ENCODE data around the gene TNFSF10.
"Not testable (repeated sequence)": the region's sequence is repeated elsewhere in the genome, so short reads cannot be mapped to it uniquely, and the experiment has no call there.

TNFSF10 gene

DNA sequence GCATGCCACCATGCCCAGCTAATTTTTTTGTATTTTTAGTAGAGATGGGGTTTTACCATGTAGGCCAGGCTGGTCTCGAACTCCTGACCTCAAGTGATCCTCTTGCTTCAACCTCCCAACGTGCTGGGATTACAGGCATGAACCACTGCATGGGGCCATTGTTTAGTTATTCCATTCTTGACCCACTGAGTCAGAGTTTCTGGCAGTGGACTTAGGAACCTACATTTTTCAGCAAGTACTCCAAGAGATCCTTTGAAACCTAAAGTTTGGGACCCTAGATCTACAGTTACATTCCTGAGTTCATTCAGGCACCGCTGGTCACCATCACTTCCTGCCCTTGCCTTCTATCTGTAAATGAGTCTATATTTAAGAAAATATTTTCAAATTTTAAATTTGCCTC lies 1.4 kb upstream of the TNFSF10 start:
- TF ChIP-seq CTCF (IDR thresholded peaks at IDR 0.05; ENCODE audit: low read depth, low read length), result no peak
- no peak for DNase-seq (ENCODE audit: extremely low read depth, low read depth)

- not testable (repeated sequence) for DNase-seq (ENCODE audit: extremely low read depth, low read depth)
Observed at GRCh38 chr3:172521837-172522726, 1.1 kb downstream of the TNFSF10 start.

DNA sequence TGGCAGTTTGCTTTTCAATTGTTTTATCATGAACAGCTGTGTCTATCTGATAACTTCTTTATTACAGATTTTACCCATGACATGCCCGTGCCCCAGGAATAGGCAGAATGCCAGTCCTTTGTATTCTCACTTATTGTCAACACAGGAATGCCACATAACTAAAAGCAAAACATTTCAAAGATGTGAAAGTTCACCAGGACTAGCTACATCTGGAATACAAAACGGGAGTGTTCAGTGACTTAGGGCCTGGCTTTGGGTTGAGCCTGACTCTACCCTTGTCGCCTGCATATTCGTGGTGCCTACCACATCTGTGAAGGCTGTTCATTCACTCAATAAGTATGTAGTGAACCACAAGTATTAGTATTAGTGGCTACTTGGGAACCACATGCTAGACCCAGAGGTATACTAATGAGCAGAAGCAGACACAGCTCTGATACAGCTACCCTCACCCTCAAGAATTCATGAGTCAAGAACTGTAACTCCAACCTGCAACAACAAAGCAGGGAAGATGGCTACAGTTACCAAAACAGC lies 2.9 kb downstream of the TNFSF10 start:
- DNase-seq (ENCODE audit: extremely low read depth, low read depth), result peak; percentile 44

DNA sequence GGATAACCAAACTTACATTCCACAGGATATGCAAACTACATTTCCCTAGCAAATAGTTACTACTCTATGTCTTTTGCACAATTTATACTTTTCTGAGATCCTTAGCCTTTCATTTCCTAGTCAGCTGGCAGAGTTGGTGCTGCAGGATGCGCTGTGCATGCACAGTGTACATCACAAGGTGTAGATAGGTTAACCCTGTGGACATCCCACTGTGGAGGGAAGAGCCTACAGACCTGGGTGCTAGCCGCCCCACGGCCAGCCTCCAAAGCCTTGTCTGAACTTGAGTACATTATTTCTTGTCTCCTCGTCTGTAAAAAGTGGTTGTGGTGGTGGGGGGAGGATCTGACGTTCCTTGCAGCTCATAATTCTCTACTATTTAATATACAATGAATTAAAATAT lies 3.5 kb downstream of the TNFSF10 start:
- TF ChIP-seq CTCF (IDR thresholded peaks at IDR 0.05; ENCODE audit: low read depth, low read length), result no peak
- DNase-seq (ENCODE audit: extremely low read depth, low read depth), result no peak

More for the DNA sequence above, 2.9 kb downstream of the TNFSF10 start:
- no peak for TF ChIP-seq CTCF (IDR thresholded peaks at IDR 0.05; ENCODE audit: low read depth, low read length)

DNA sequence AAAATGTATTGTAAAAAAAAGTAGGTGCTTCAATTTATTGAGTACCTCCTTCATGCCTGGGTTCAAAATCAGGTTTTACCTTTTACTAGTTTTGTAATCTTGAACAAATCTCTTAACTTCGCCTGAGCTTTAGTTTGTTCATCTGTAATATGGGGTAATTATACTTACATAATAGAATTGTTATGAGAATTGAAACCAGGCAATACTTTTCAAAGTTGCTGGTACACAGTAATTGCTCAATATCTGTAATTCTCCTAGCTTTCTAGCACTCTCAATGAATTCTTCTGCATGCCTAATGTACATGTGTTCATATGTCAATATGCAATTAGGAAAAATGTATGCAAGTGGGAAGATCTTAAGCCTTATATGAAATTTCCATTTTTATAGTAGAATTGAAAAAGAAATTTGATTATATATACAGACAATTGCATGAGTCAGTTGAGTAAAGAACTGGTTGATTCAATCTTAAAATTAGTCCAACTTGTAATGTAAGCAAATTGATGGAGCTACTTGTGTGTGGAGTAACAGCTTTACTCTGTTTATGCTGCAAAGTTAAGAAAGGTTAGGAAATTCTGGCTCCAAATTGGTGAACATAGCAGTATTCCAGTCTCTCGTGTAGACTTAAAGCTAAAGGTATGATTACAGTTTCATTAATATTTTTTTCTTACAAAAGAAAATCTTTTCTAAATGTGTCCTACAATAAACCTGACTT lies 4.1 kb downstream of the TNFSF10 start:
- DNase-seq (ENCODE audit: extremely low read depth, low read depth), result no peak
- no peak for TF ChIP-seq CTCF (IDR thresholded peaks at IDR 0.05; ENCODE audit: low read depth, low read length)

GRCh38 chr3:172517859-172518466 lies 5.3 kb downstream of the TNFSF10 start:
- DNase-seq (ENCODE audit: extremely low read depth, low read depth), result no peak
- no peak for TF ChIP-seq CTCF (IDR thresholded peaks at IDR 0.05; ENCODE audit: low read depth, low read length)

DNA sequence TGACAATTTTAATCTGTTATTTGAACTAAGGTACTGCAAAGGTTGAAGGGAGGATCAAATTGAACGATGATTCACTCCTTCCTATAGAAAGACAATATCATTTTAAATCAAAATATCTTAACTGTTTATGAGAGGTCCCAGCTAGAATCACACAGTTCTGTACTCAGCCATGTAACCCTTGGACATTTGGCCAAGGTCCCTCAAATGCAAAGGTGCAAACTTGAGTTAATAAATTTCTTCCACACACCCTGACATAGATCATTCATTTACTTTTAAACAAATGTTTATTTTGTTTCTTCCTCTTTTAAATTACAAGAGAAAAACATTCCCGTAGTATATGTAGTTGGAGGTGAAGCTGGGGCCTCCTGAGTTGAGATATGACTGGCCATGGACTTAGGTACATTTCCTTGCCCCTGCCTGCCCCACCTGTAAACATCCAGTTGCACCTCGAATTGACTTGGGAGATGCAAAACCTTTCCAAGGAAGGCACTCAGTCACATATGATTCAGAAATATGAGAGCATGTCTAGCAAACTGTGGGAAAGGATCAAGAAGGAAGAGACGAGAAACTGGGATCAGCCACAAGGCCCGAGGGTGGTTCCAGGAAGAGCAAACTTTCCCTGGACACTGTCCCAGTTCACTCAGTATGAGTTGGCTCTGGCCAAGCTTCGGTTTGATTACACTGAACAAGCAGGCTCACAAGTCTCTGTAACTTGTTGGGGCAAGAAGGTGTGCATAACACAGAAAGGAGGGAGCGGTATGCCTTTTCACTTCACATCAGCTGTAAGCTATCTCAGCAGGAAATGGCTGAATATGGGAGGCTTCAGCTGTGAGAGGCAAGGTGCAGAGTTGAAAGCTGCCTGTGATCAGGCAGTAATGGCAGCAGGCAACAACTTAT lies 6.7 kb downstream of the TNFSF10 start:
- TF ChIP-seq CTCF (IDR thresholded peaks at IDR 0.05; ENCODE audit: low read depth, low read length), result no peak
- DNase-seq (ENCODE audit: extremely low read depth, low read depth), result peak; percentile 61
